GM18907 (cell line): Measurements from ENCODE around the gene PIGP.
"Not testable (repeated sequence)": the region's sequence is repeated elsewhere in the genome, so short reads cannot be mapped to it uniquely, and the experiment has no call there.

Source experiments
- ATAC-seq: cut with Tn5 transposase; IDR thresholded peaks from one replicate; pipeline ENCODE4 v1.9.1; 2021; ENCODE audit warnings: mild to moderate bottlenecking, moderate library complexity; ENCODE audit not compliant: unreplicated experiment

PIGP gene

DNA sequence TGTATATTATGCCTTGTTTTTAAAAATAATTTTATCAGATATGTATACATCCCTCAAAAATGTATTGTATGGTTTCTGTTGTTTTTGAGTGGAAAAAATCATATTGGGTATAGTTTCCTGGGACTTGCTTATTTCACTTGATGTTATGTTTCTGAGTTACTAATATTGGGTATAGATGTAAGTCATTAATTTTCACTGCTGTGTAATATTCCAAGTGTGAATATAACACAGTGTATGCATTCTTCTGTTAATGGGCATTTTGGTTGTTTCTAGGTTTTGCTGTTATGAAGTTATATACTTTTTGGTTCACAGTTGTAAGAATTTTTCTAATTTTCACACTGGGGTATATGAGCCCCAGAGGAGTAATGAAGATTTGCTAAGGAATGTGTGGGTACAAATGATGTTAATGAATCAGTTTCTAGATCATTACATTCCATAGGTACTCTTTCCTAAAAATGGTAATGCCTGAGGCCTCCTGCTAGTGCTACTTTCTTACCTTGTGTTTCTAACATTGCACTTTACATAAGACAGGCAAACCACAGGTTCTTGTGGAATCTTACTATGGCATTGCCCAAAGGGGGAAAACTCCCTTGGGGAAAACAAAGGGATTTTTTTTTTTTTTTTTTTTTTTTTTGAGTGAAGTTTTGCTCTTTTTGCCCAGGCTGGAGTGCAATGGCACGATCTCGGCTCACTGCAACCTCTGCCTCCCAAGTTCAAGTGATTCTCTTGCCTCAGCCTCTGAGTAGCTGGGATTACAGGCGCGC, 3.4 kb upstream of the PIGP start:
- no peak for ATAC-seq

DNA sequence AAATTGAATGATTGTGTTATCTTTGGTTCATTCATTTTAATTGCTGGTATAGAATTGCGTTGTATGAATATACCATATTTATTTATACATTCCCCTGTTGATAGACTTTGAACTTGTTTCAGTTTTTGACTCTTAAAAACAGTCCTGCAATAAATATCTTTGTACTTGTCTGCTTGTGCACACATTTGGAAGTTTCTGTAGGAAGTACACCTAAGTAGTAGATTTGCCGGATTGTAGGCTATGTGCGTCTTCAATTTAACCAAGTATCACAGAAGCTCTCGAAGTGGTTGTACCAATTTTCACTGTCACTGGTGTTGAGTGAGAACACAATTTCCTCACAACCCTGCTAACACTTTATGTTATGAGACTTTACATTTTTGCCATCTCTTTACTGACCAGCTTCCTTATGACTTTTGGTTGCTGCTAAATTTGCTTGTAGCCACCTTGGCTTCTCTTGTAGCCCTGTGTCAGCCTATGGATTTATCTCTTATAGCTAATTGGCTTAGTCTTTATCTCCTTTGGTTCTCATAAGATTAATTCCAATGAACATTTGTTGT, 2.4 kb upstream of the PIGP start:
- ATAC-seq = no peak

DNA sequence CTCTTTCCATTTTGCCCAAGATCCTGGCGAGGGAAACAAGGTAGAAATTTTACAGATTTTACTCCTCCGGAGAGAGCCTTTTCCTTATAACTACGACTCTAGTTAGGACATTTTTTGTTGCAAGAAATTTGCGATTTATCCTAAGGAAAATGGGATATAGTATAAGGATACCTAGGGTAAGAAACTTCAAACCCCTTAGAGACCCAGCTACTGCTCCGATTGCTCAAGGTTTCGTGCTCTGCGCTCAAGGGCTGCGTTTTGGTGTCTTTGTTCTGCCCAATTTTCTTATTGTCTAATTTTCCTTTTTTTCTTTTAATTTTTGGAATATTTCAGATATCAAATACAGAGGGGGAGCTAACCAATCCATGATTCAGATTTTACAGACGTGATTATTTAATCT, 1.7 kb upstream of the PIGP start:
- no peak for ATAC-seq

DNA sequence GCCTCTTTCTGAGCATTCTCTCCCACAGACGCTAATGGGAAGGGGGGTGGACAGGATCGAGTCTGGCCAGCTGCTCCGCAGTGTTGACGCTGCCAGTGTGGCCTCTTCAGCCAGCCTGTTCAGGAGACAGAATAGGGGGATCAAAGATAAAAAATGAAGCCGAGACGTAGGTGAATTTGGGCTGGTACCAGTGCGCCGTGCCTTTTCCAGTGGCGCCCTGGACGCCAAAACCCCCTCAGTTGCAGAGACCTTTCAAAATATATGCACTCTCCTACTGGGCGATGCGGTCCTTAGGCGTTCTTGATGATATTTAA, 1.3 kb upstream of the PIGP start:
- ATAC-seq = no peak

DNA sequence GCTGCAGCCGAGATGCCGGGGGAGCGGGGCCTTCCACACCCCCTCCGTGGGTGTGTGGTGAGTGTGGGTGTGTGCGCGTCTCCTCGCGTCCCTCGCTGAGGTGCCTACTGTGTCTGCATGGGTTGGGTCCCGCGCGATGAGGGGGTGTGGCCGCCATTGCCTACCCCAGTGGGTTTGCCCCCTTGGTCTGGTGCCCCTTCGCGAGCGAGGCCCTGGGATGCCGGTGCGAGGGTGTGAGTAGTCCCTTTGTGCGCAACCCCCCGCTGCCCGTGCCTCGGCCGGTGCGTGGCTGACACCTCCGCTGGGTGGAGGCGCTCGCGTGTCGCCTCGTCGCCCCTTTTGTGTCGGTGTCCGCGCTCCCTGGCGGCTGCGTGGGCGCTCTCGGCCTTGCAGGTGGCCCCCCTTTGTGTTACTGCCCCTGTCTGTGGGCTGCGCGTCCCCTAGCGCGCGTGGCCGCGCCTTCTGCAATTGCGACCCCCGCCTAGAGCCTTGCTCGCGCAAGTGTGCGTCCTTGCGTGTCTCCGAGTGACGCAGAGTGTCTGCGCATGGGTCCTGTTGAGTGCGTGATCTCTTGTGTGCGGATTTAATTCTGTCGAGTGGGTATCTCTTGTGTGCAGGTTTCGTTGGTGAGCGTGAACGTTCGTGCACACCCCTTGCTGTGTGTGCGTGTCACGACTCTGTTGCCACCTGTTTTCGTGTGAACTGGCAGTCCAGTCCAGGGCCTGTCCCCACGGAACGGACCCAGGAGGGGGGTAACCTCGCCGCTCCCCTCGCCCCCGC, 736 bp upstream of the PIGP start:
- ATAC-seq = peak; percentile 42

DNA sequence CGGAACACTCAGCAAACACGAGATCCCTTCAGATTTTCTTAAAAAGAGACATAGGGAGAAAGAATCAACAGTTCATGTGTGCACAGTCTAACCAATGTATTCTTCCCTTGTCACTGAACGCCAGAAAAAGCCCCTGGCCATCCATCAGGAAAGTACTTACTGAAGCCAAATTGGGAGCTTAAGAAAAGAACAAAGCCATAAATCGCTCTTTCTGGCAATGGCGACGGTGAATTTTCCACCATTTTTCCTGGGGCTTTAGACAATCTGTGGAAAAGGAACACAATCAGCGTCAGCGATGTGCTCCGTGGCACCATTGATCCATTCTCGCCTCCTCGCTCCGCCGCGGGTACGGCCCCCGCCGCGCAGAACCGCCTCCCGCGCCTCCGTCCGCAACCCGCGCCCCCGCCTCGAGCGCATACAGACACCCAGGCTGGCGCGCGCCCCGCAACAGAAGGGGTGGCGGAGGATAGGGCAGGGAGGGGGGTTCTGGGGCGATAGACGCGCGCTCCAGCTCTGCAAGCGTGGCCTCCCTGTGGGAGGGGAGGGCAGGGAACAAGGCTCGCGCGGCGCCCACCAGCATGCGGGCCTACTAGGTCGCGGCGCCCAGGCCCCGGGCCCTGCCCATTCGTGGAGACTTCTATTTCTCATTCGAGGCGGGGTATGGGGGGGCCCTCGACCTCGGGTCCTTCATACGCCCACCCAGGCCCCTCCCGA, 440 bp downstream of the PIGP start:
- ATAC-seq = peak; percentile 45

DNA sequence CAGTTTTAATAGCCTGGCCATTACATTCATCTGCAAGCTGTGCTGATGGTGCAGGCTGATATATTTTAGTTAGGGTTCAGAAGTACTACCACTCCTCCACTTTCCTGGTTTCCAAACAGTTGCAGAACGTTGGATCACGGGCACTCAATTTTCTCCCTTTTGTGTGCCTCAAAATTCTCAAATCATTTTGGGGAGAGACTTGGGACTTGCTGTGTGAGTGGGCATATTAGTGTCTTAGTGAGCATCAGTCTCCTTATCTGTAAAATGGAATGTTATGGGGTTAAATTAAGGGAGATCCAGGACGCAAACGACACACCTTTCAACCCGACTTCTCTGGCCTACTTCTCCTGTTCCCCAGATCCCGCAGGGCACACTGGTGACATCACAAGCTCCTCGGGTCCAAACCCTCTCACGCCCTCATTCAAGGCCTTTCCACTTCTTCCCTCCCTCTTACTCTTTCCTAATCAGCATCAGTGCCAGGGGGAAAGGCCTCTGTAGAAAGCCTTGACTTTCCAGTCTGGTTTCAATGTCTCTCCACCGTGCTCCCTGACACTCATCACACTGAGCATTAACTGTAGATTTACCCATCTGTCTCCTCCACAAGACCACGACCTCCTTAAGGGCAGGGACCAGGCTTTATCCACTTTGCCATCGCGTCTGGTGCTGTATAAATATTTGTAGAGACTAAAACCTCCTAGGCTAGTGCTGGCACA, 1.2 kb downstream of the PIGP start:
- no peak for ATAC-seq

DNA sequence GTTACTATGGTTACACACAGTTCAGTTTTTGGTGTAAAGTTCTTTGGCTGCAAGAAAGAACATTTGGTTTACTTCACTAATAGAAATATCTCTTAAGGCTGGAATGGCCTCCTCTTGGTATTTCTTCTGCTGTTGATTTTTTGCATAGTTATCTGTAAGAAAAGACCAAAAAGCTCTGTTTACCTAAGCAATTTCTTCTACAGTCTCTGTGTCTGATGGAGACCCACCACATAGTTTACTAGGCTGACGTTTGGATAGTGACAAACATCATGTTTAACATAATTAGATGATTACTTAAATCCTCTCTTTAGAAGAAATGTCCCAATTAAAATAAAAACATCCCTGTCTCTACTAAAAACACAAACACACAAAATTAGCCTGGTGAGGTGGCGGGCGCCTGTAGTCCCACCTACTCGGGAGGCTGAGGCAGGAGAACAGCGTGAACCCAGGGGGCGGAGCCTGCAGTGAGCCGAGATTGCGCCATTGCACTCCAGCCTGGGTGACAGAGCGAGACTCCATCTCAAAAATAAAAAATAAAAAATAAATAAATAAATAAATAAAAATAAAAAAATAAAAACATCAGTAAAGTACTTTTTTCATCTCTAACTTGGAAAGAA, 7.2 kb downstream of the PIGP start:
- ATAC-seq = no peak

DNA sequence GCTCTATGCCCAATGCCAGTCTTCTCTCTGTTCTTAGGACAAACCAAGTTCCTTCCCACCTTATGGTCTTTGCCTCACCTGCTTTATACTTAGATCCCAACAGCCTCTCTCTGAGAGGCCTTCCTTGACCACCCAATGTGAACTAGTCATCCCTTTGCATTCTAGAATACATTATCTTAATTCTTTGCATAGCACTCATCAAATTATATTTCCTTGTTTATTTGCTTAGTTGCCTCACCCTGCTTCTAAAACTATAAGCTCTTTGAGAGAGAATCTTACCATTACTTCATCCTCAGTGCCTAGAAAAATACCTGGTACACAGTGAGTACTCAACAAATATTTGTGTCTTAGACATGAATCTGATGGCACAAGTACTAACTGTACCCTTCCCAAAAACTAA, 8.0 kb downstream of the PIGP start:
- no peak for ATAC-seq

DNA sequence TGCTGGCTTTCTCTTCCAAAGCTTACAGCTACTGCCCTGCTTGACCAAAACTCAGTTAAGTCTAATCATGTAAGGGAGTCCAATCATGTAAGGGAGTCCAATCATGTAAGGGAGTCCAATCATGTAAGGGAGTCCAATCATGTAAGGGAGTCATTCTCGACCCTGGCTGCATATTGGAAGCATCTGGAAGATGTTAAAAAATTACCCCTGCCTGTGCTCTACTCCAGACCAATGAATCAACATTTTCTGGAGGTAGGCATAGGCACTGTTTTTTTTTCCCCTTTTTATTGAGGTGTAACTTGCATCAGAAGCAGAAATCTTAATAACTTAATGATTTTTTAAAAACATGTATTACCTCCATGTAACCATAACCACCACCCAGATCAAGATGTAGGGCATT, 9.4 kb downstream of the PIGP start:
- no peak for ATAC-seq

DNA sequence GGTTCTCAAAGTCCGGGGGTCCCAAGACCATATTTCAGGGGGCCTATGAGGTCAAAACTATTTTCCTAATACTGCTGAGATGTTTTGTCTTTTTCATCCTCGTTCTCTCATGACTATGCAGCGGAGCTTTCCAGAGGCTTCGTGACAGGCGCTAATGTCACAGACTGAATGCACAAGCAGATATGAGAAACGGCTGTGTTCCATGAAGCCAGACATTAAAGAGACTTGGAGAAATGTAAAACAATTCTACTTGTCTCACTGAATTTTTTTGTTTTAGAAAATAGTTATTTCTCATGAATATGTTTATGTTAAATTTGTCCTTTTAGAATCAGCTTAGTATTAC, 10.3 kb downstream of the PIGP start:
- no peak for ATAC-seq

DNA sequence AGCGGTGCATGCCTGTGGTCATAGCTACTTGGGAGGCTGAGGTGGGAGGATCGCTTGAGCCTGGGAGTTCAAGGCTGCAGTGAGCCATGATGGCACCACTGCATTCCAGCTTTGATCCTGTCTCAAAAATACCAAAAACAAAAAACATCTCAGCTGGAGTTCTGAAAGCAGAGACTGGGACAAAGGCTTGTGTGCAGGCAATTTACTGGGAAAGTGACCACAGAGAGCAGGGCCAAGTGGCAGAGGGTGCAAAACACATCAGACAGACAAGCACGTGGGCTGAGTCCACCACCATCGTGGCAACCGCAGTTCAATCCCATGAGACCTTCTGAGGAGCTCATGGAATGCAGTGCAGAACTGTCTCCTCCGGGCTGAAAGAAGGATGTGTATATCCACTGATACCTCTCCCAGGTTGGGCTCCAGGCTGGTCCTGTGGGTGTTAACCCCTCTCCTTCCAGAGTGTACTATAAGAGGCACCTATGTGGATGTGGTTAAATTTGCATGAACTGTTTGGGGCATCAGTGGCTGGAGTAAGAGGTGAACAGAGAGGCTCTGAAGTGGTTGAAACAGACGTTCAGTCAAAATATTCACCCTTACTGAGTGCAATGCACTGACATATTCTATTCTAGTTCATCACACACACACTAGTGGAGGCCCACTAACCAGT, 10.8 kb downstream of the PIGP start:
- no peak for ATAC-seq

DNA sequence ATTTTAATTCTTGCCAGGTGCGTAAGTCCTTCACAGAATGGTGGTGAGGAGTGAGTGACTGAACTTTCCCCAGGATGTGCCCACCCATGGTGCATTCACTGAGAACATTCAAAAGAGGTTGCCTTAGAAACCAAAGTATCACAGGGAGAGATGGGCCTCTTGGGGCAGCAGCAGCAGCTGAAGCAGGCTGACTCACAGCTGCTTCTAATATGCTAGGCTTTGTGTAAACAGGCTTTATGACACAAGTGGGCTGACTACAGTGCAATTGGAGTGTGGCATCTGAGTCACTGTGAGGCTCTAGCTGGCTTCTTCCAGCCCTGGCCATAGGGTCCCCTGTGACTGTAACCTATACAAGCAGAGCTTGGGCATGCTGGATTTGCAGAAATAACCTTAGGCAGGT, 12.6 kb downstream of the PIGP start:
- ATAC-seq = no peak

DNA sequence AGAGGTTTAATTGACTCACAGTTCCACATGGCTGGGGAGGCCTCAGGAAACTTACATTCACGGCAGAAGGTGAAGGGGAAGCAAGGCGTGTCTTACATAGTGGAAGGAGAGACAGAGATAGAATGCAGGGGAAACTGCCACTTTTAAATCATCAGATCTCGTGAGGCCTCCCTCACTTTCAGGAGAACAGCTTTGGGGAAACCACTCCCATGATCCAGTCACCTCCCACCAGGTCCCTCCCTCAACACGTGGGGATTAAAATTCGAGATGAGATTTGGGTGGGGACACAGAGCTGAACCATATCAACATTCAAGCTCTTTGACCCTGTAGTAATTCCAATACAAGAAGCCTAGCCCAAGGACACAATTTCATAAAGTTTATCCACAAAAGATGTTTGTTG, 13.7 kb downstream of the PIGP start:
- ATAC-seq = no peak

DNA sequence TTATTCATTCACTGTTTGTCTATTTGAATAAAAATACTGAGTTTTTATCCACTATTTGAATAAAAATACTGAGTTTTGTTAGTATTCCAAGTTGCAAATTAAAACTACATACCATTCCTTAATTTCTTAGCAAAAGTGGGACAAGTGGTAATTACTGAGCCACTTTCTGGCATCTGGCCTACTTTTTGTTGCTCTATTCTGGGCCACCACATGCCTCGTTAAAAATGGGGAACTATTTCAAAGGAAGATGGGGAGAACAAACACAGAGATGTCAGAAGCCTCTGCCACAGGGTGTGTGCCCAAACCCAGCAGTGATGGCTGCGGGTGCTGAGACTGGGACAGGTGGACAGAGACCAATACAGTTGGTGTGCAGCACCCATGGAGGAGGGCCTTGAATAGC, 14.6 kb downstream of the PIGP start:
- no peak for ATAC-seq

DNA sequence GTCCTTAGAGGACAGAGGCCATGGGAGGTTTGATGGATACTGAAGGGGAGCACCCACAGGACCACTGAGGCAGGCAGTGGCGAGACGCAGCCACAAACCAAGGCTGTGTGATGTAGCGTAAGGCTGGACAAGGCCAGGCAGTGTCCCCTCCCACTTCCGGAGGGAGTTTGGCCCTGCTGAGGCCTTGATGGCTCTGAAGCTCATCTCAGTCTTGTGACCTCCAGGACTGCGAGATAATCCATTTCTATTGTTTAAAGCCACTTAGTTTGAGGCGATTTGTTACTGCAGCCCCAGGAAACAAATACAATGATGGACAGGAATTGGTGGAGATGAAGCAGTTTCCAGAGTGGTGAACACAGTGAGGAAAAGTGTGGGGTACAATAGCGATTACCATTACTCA, 15.3 kb downstream of the PIGP start:
- ATAC-seq = no peak

DNA sequence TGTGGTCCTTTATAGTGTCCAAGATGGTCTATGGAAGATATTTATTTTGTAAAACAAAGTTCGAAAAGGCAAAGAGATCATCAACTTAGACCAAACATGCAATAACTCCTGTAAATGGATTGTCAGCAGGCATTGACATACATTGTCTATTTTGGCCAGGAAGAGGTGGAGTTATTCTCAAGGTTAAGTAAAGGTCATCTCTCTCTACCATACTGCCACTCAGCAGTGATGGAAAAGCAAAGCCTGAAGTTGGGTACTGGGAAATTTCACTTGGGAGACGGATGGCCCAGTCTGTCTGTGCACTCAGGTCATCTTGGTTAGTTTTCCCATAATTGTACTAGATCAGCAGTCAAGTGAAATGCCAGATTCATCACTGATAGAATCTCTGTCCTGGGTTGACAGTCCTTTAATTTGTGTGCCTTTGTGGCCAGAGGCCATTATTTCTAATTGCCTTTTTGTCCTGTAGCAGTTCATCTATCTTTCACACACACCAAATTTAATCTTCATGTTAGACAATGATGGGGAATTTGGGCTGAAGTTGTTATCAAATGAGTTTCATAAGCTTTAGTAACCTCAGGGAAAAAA, 17.5 kb downstream of the PIGP start:
- ATAC-seq = no peak

DNA sequence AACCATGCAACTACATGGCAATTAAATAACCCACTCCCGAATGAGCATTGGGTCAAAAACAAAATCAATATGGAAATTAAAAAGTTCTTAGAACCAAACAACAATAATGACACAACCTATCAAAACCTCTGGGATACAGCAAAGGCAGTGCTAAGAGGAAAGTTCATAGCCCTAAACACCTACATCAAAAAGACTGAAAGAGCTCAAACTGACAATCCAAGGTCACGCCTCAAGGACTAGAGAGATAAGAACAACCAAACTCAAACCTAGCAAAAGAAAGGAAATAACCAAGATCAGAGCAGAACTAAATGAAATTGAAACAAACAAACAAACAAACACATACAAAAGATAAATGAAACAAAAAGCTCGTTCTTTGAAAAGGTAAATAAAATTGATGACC, 23.1 kb downstream of the PIGP start:
- not testable (repeated sequence) for ATAC-seq

DNA sequence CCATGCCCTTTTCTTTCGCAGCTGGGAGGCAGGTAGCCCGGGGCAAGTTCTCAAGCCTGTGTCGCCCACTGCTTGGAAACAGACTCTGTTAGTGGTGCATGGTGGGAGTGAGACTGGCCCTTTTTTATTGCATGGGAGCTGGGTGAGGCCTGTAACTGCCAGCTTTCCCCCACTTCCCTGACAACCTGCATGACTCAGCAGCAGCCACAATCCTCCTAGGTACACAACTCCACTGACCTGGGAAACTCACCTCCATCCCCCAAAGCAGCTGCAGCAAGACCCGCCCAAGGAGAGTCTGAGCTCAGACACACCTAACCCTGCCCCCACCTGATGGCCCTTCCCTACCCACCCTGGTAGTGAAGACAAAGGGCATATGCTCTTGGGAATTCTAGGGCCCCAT, 25.8 kb downstream of the PIGP start:
- no peak for ATAC-seq

DNA sequence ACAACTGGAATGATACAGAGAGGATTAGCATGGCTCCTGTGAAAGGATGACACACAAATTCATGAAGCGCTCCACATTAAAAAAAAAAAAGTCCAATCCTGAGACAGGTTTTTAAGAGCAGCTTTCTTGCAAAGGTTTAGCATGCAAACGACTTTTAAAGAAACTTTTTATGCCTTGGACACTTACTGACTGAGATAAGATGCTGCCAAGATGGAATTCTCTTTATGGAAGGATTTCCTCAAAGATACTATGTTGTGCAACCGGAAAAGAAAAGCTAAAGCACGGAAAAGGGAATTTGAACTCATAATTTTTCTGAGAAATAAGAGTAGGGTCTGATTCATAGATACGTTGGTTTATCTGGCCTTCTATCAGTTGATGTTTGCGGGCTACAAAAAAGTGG, 27.3 kb downstream of the PIGP start:
- no peak for ATAC-seq
